ENCODE measurements around the gene APOC3. TPM values are rescaled to one million over a fixed set of nuclear protein-coding genes. Genes with fewer than 3 reads are reported as not detected.

The APOC3 gene
- total RNA-seq, 8 experiments from 2014 or later = not detected

- ATAC-seq (replicated peaks in 6 of 8) = no peak
- in situ Hi-C loops (cut with MboI; ENCODE audit: low pct_unique_long_range_greater_than_20kb in 2 of 9, low sequenced_read_pairs in 9 of 9, unreplicated experiment in 9 of 9) = loop anchor here in 4 of 9 experiments (10.0 to 25.0 kb wide), 2 partner anchors 228 to 236 kb away; no protein-coding TSS in a partner anchor
- Histone ChIP-seq H3K27ac (no peak overlapping the region), H3K4me1 (replicated peaks in 1 of 2) (peaks cover 0 to 3% of the 10 kb centered on the region in 2 donors), H3K4me3 (no peak overlapping the region)
- WGBS, 10 experiments = 85 to 100% (median 90%) methylated on average over 1 to 4 of the region's 8 CpGs; no CpG with 5 or more reads in 5 of the 10 experiments
These were observed 46.9 kb downstream of the APOC3 start for GRCh38 chr11:116876656-116877055.

DNA sequence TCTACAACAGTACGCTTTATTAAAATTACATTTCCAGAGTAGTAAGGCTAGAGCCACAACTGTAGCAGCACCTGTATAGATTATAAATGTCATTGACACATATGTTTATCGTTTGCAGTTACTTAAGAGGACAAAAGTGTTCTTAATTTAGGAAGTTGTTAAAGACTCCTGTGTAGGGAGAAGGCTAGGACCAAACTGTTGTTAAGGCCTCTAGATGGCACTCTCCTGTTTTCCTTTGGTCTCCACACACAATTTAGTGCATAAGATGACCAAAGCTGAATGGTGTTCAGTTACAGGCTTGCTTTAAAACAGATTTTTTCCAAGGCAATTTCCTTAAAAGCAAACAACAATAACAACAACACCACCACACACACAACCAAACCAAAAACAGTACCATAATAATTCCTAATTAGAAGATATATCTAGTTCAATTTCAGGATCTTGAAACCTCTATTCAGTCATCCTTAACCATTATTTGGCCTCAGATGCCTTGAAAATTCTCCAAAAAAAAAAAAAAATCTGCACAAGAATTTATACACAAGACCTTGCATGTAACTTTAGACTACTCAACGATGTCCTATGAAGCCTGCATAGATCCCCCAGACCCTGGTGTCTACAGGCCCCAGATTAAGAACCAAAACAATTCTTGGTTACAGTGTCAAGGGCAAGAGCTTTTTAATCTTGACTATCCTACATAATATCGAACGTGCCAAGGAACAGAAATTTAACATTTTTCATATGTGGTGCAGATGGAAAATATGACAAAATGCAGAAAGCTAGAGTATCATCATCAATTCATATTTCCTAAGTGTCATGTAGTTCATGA is 50.3 kb downstream of the APOC3 start:
- in situ Hi-C loops (cut with MboI; ENCODE audit: low pct_unique_long_range_greater_than_20kb in 2 of 9, low sequenced_read_pairs in 9 of 9, unreplicated experiment in 9 of 9) = loop anchor here in 8 of 9 experiments (10.0 to 25.0 kb wide), 2 partner anchors 225 to 232 kb away; no protein-coding TSS in a partner anchor
- H3K27ac ChIP-seq = no peak overlapping the region
- peak; percentile 63 to 100 (median 88) for ATAC-seq (replicated peaks in 6 of 8)
- H3K4me1 ChIP-seq (replicated peaks in 1 of 2) = peaks cover 0 to 3% of the 10 kb centered on the region in 2 donors
- 20 to 100% (median 33%) methylated on average over 1 to 5 of the region's 5 CpGs; no CpG with 5 or more reads in 1 of the 10 experiments for WGBS, 10 experiments
- H3K4me3 ChIP-seq = no peak overlapping the region

DNA sequence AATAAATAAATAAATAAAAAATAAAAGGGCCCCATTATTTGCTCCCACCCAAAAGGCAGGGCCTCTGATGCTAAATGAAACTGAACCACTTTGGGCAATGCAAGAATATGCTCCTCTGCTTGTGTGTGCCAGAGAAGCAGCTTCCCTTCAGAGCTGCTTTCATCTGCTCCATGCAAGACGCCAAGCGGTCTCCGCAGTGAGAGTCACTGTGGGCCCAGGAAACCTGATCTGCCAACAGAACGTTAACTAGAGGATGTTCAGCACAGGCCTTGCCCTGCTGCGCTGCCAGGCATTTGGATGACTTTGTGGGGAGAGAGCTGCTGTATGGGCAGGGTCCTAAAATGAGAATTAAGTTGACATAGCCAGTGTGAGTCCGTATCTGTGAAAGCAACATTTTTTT is 51.4 kb downstream of the APOC3 start:
- ATAC-seq (replicated peaks in 6 of 8) = no peak
- Histone ChIP-seq H3K4me1 (replicated peaks in 1 of 2) (peaks cover 0 to 3% of the 10 kb centered on the region in 2 donors), H3K4me3 (no peak overlapping the region), H3K27ac (no peak overlapping the region)
- in situ Hi-C loops (cut with MboI; ENCODE audit: low pct_unique_long_range_greater_than_20kb in 2 of 9, low sequenced_read_pairs in 9 of 9, unreplicated experiment in 9 of 9) = loop anchor here in 5 of 9 experiments (10.0 to 25.0 kb wide), 2 partner anchors 224 to 231 kb away; no protein-coding TSS in a partner anchor
- WGBS, 10 experiments = 0 to 100% (median 92%) methylated on average over 1 to 4 of the region's 6 CpGs; no CpG with 5 or more reads in 1 of the 10 experiments

GRCh38 chr11:116882386-116882785 is 52.7 kb downstream of the APOC3 start:
- H3K27ac ChIP-seq = no peak overlapping the region
- peaks cover 3 to 6% of the 10 kb centered on the region in 2 donors for H3K4me1 ChIP-seq (replicated peaks in 1 of 2)
- ATAC-seq (replicated peaks in 6 of 8) = no peak
- no peak overlapping the region for H3K4me3 ChIP-seq
- in situ Hi-C loops (cut with MboI; ENCODE audit: low pct_unique_long_range_greater_than_20kb in 2 of 9, low sequenced_read_pairs in 9 of 9, unreplicated experiment in 9 of 9) = loop anchor here in 5 of 9 experiments (10.0 to 25.0 kb wide), 2 partner anchors 222 to 230 kb away; no protein-coding TSS in a partner anchor

Other genes starting within 250 kb of the APOC3 start
- 10 to 100 TPM in 7 of 8 experiments, 1 to 10 TPM in 1; 5.6 to 26.6 (median 16.6) TPM for gene BUD13, start 56.9 kb upstream of the APOC3 start, total RNA-seq
- 10 to 100 TPM; 22.4 to 43.5 (median 33.0) TPM for gene ZPR1, start 41.9 kb upstream of the APOC3 start, total RNA-seq
- gene APOA5, start 38.0 kb upstream of the APOC3 start, total RNA-seq = under 1 TPM in 4 of 8 experiments, not detected in 4; 0.09 to 0.62 (median 0.19) TPM
- gene APOA4, start 6.6 kb upstream of the APOC3 start, total RNA-seq = under 1 TPM in 3 of 8 experiments, not detected in 5; 0.14 to 0.28 (median 0.24) TPM
- gene APOA1, start 7.7 kb downstream of the APOC3 start, total RNA-seq = 1 to 10 TPM in 1 of 8 experiments, under 1 TPM in 5, not detected in 2; 0.29 to 1.9 (median 0.42) TPM

Measured in motor neuron (in vitro differentiated cells).